IPS-NIHi7 (cell line): Measurements from ENCODE around the gene C16orf78.

Experiments used
- DNase-seq: peaks from one replicate; pipeline ENCODE4 v3.0.0; 2012; ENCODE audit warnings: mixed read lengths; ENCODE audit errors: extremely low spot score

The C16orf78 gene

DNA sequence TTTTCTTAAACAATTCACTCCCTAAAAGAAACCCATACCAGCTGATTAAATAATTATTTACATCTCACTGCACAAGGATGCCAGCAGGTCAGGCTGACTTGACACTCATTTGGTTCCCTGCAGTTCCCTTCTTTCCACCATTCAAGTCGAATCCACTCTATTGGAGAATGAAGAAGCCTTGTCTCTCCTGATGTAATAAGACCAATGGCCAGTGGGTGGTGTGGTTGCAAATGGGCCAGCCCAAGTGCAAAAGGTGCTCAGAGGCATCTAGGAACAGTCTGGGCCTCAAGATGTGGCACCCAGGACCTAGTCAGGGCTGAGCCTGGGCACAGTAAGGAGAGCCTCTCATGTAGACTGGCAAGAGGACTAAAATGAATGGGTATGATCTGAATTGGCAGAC is 9.3 kb downstream of the C16orf78 start:
- peak; percentile 73 for DNase-seq

DNA sequence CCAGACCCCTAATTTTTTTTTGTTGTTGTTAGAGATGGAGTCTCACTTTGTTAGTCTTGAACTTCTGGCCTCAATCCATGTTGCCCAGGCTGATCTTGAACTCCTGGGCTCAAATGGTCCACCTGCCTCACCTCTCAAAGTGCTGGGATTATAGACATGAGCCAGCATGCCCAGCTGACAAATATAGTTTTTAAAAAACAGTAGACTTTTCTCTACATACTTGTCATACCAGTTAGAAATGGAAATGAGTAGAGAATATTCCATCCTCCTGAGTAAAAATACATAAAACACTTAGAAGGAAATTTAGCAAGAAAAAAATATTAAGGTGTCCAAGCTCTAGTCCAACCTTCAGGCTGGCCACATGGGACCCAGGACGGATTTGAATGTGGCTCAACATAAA is 21.4 kb downstream of the C16orf78 start:
- DNase-seq, result no peak

DNA sequence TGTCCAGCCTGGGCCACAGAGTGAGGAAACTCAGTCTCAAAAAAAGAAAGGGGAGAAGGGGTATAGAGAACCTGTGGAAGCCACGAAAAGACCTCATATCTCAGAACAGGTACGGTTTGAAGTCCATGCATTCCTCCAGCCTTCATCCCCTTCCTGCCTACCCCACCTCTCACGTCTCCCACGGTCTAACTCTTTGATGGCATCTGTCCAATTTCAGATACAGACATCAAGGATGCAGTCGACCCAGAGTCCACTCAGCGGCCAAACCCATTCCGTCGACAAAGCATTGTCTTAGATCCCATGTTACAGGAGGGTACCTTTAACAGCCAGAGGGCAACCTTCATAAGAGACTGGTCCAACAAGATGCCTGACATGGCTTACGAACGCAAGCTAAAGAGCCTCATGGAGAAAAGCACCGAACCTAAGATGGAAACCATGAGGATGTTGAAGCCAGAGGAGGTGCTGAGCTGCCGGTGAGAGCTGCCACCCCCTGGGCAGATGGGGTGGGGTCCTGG is 22.7 kb downstream of the C16orf78 start:
- no peak for DNase-seq

DNA sequence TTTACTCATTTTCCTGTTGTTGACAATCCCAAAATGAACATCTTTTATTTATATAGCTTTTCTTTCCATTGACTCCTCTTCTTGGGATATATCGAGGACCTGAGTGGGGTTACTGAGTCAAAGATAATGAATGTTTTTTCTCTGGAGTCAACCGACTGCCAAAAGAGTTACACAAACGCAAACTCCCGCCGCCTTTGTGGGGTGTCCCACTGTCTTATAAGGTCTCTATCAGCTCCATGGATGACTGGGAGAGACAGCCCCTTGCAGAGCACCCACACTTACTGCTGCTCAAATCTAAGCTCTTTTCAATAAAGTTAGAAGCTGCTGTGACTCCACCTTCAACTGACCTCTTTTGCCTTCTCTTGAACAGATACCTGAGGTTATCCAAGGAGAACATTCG is 25.2 kb downstream of the C16orf78 start:
- no peak for DNase-seq

DNA sequence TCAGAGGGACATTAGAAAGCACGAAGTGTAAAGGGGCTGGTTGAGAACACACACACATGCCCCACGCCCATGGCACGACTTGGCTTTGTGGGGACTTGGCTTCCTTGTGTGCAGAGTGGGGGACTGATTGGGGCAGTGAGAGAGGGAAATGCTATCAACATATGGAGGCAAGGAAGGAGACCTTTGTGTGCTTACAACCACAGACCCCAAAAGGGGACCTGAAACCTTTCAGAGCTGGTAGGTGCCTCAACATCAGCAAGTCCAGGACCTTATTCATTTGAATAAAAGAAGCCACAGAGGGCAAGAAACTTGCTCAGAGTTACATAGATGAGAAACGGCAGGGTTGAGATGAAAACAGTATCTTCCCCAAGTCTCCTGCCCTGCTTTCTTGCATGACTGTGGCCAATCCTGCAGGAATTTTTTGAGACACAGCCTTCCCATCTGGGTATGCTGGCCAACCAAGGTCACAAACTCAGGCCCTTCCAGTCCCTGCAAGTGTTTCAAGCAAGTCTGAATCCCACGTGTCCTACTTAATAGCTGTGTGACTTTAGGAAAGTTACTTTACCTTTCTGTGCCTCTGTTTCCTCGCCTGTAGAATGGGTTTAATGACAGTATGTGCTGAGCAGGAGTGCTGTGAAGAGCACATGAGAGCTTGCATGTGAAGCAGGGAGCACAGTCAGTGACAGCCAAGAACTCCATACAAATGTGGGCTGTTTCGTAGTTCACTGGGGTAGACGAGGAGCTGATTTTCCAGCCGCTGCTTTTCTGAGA is 26.2 kb downstream of the C16orf78 start:
- no peak for DNase-seq

DNA sequence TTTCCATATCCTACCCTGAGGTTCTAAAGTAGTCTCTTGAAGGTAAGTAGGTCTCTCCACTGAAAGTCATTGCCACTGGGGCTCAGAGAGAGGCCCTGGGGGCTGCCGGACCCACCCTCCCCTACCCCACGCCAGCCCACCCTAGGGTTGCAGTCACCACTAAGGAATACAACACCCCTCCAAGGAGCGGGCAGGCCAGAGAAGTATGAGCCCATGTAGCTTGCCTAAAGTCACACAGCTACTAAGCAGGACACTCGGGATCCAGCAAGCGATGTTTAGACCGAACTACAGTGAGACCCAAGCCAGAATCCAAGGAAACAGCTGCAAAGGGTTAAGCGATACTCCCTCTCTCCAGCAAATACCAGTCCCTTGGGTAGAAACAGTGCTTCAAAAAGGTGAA is 27.0 kb downstream of the C16orf78 start:
- no peak for DNase-seq

DNA sequence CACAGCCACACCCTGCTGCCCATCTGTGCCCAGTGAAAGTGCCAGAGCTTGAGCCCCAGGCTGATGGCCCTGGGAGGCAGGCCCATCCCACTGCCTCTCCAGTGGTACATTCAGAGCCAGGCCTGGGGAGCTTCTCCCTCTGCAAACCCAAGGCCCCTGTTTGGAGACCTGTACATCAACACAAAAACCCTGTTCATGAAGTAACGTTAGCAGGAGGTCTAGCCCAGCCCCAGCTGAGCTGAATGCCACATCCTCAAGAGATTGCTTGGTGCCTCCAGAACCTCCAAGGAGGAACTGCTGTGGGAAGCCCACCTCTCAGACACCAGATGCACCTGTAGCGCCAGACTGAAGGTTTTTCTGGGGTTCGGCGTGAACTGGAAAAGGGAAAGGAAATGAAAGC is 31.5 kb downstream of the C16orf78 start:
- no peak for DNase-seq

DNA sequence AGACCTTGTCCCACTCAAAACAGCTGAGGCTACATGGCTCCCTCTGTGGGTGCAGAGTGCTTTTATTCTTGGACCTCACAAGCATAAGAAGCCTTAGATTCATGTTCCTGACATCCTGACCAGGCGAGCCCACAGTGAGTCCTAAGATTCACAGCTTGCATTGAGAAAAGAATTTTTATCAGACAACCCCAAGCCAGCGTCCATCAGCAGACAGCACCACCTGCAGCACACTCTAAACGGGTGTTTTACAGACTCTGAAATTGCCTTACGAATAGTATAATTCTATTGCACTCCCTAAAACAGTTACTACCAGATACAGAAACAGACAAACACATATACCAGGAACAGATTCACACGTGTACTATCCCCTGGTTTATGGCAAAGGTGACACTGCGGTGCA is 31.9 kb downstream of the C16orf78 start:
- no peak for DNase-seq

DNA sequence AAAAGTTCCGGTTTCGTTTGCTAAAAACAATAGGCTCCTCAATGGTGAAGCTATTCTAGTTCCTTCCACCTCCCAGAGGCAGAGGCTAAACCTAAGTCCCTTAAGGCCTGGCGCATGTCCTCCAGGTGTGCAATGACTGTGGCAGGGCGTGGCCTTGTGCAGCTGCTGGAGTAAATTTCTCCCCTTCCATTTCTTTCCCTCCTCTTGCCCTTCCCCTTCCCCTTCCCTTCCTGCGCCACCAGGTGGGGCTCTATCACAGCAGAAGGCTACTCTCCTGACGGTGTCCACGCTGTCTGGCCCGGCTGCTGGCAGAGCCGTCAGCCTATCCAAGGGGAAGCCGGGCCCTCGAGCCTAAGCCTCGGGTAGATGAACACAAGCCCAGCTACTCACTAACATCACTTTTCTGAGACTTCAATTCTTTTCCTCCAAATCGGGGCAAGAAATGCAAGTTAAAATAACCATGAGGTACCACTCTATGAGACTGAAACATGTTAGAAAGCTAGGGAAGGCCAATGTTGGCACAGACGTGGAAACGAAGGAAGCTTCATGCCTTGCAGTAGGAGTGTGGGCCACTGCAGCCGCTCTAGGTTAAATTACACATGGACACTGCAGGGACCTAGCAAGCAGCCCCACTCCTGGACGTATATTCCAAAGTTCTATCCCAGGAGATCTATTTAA is 34.4 kb downstream of the C16orf78 start:
- peak; percentile 94 for DNase-seq

DNA sequence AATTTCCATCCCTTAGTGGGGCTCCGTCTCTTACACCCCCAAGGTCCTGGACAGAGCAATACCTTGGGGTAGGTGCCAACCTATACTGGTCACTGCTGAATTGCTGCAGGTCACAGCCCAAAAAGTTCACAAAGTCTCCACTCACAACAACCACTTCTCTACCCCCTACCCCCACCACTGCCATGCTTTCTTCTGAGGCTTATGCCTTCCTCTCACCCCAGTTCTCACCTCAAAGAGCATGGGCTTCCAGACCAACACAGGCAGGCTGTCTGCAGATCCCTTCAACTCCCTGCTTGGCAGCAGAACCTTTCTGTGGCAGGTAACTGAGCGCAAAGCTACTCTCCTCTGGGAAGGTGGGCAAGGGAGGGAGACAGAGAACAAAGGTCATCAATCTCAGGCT is 35.5 kb downstream of the C16orf78 start:
- no peak for DNase-seq

DNA sequence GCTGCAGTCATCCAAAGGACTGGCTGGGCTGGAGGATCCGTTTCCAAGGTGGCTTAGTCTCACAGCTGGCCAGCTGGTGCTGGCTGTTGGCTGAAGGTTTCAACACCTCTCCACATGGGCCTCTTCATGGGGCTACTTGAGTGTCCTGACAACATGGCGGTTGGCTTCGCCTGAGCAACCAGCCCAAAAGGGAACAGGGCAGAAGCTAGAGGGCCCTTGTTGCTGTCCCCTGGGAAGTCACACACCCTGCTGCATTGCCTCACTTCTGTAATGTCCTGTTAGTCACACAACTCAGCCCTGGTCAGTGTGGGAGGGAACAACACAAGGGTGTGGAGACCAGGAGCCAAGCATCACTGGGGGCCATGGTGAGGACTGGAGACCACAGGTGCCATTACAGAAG is 36.6 kb downstream of the C16orf78 start:
- no peak for DNase-seq

DNA sequence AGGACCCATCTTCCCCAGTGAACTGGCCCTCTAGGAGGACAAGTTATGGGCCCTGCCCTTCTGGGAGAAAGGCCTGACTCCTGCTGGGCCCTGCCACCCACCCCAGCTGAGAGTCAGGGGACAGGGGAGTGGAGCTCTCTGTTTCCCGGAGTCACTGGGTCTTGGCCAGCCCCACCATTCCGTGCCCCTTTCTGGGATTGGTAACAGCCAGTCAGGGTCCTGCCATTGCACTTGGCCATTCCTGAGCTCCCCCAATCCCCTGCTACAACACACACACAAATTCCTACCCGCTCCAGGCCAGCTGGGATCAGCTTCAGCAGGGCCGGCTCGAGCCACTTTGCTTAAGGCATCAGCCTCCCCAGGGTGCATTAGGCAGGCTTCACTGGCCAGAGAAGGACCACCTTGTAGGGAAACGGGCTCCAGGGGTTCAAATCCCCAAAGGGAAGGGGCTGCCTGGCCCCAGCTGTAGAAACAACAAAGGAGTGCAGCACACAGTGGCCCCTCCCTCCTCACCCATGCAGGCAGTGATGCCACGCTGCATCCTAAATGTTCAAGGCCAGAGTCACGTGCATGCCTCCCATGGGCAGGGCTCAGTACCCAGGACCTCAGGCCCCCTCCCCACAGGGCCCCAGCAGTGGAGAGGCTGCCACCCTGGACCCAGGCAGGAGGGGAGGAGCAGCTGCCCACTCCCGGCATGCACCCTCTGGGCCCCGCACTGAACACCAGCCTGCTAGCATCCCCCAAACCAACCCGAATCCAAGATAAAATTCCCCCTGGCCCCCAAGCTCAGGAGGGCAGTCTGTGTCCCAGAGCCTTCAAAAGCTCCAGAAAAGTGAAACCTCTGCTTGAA is 37.7 kb downstream of the C16orf78 start:
- no peak for DNase-seq

DNA sequence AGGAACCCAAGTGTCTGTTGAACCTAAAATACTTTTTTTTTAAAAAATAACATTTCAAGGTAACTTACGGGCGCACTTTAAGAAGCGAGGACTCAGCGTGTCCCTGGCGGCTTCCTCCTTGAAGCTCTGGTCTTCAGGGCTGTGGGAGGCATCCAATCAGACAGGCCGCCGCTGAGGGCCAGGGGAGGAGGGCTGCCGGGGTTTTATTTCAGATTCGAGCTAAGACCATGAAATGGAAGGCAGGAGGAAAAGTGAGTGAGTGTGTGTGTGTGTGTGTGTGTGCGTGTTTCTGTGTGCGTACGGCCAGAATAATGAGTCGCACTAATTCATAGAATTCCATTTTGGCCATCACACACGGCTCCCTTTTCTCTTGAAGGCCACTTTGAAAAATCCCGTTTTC is 41.1 kb downstream of the C16orf78 start:
- no peak for DNase-seq

DNA sequence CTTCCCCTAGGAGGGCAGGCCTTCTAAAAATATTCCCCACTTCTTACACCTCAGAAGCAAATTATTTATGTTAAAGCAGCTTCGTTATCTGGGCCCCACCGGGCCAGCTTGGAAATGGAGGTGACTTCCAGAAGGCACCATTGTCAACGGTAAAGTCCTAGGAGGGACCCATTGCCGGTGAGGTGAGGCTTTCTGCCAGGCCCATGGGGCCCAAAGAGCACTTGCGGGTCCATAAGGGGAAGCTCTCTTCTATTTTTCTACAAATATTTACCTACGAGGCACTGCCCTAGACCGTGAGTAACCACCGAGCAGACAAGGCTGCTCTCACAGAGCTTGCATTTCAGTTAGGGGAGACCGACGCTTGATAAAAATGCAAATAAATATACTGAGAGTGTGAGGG is 41.5 kb downstream of the C16orf78 start:
- DNase-seq, result no peak

DNA sequence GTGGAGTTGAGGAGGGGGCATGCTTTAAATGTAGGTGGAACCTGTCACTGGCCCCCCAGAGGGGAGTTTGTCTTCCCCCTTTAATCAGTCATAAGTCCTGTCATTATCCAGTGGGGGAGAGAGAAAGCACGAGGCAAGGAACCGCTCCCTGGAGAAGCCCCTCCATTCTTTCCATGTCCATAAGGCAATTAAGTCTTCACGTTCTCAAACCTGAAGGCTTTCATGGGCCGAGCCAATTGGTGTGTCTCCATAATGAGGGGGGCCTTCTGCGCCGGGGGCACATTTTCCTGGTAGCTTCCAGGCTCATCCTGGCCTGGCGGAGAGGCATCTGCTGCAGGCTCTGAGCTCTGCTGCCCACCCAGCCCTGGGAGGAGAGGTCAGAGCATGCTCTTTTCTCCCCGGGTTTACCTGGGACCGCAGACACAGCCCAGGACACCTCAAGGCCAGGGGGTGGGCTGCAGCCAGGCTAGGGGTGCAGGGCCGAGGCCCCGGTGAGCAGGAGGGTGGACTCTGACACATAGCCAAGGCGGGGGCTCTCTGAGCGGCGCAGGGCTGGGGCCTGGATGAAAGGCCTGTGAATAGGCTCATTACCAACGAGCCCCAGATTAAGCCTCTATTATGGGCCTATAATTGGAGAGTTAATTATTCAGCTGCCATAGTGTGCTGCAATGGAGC is 42.5 kb downstream of the C16orf78 start:
- DNase-seq, result no peak

DNA sequence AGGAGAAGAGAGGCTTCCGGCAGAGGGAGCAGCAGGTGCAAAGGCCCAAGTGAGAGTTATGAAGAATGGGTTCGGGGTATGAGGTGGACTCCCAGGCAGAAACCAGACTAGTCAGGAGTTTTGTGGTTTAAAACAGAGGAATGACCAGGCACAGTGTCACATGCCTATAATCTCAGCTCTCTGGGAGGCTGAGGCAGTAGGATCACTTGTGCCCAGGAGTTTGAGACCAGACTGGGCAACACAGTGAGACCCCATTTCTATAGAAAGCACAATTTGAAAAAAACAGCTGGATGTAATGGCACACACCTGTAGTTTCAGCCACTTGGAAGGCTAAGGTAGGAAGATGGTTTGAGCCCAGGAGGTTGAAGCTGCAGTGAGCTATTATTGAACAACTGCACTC is 43.8 kb downstream of the C16orf78 start:
- DNase-seq, result no peak

DNA sequence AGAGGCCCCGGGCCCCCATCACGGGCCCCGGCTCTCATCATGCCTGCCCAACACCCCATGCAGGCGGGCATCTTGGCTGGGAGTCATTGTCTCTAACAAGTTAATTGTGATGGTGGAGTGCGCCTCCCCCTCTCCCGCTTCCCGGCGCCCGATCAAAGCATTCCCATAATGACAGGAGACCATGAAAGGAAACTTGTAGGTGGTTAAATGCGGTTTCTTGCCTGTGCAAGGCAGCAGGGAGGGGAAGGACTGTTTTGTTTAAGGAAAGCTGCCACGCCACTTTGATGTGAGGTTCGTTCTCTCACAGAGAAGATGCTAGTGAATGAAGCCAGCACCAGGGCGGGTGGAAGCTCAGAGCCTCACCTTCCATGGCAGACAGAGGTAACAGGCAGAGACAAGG is 45.4 kb downstream of the C16orf78 start:
- no peak for DNase-seq

DNA sequence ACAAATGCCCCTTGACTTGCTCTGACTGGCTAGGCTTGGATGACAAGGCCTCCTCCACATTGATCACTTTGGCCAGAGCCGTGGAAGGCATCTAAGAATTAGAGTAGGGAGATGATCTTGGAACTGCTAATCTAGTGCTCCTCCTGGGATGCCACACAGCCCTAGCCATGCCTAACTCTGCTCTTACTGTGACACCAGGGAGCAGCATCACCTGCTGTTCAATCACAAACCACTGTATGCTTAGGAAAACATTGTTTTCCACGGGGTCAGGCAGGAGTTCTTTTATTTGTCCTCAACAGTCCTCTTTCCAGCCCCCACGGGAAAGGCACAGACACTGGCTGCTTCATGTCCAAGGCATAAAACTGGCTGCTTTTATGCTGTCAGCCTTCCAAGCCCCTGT is 46.3 kb downstream of the C16orf78 start:
- DNase-seq, result no peak

DNA sequence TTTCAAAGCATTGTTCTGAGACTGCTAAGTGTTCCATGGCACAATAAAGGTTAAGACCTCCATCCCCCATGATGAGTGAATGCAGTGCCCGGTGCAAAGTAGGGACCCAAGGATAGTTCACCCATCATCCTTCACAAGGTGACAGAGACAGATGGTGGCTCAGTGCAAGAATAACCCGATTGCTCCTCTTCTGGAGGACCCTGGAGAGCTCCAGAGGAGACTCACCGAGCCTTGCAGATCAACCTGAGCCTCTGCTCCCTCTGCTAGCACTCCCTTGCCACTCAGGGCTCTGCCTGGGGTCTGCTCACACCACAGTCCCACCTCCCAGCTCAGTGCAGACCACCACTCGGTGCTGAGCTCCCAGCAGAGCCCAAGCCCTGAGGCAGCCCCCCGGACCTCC is 49.3 kb downstream of the C16orf78 start:
- DNase-seq, result peak; percentile 30

DNA sequence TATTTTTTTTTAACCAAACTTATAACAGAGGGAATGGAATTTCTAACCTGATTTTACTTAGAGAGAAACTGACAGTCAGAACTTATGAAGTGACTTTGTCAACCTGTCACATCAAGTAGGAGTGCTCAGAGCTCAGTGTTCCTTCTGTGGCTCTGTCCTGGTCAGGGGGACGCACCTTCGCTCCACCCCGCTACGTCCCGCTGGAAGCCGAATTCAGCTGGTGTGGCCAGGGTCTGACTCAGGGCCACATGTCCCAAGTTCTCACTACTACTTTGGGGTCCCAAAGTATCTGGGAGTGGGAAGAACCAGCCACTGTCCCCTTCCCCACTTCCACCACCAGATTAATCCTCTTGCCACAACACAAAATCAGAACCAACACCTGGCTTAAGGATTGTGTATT is 51.4 kb downstream of the C16orf78 start:
- DNase-seq, result no peak

DNA sequence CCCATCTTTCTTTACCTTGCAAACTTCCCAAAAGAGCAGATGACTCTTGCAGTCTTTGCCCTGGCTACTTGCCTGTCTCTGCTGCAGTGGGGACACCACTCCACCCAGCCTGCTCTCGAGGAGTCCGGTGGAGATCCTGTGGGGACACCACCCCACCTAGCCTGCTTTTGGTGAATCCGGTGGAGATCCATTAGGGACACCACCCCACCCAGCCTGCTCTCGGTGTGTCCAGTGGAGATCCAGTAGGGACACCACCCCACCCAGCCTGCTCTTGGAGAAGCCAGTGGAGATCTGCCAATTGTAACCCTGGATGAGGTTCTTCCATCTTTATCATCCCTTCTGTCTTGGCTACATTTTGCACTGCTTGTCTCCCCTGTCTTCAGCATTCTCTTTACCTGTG is 54.2 kb downstream of the C16orf78 start:
- no peak for DNase-seq

DNA sequence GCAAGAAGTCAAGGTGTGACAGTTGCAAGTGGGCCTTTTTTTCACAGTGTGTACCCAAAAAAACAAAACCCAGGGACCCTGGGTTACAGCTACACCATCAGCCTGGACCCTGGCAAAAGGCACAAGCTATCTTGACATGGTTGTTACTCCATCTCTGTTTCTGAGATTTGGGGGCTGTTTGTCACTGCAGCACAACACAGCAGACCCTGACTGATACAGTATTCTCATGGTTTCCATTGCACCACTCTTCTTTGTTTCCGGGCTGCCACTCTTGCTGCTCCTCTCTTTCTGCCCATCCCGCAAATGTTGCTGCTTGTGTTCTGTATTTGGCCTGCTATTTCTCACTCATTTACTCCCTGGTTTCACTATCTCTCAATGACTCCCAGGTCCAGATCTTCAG is 55.2 kb downstream of the C16orf78 start:
- DNase-seq, result no peak
